ENCODE data around the gene TOM1L1.

Gene TOM1L1

GRCh38 chr17:54990118-54990517 is 89.5 kb downstream of the TOM1L1 start:
- H3K9ac ChIP-seq: no peak overlapping the region
- no peaks in the 10 kb centered on the region for H4K20me1 ChIP-seq
- H3K4me3 ChIP-seq: no peak overlapping the region
- H3K27me3 ChIP-seq: no peaks in the 10 kb centered on the region
- no peak for TF ChIP-seq Cebpa-rat (IDR thresholded peaks at IDR 0.05)
- H3K27ac ChIP-seq: no peak overlapping the region
- H3K4me2 ChIP-seq: no peak overlapping the region
- H3K9me3 ChIP-seq (replicated peaks in 1 of 11): no peaks in the 10 kb centered on the region
- H3K4me1 ChIP-seq: no peaks in the 10 kb centered on the region
- H3K36me3 ChIP-seq: peaks cover 0 to 29% (median 3%) of the 10 kb centered on the region in 11 experiments; a peak in 10 of 22 replicates

- Histone ChIP-seq H3K27me3 (no peaks in the 10 kb centered on the region), H3K36me3 (peaks cover 0 to 25% (median 9%) of the 10 kb centered on the region in 11 experiments; a peak in 13 of 22 replicates), H3K9ac (no peak overlapping the region), H4K20me1 (no peaks in the 10 kb centered on the region), H3K4me1 (no peaks in the 10 kb centered on the region), H3K4me2 (no peak overlapping the region), H3K27ac (no peak overlapping the region), H3K4me3 (no peak overlapping the region), H3K9me3 (replicated peaks in 1 of 11) (no peaks in the 10 kb centered on the region)
- no peak for TF ChIP-seq Cebpa-rat (IDR thresholded peaks at IDR 0.05)
These were observed 90.9 kb downstream of the TOM1L1 start for GRCh38 chr17:54991567-54991966.

- Histone ChIP-seq H3K36me3 (peaks cover 0 to 20% (median 8%) of the 10 kb centered on the region in 11 experiments; a peak in 9 of 22 replicates), H3K9ac (no peak overlapping the region), H3K27ac (no peak overlapping the region), H3K4me2 (no peak overlapping the region), H4K20me1 (no peaks in the 10 kb centered on the region), H3K4me1 (no peaks in the 10 kb centered on the region), H3K4me3 (no peak overlapping the region), H3K9me3 (replicated peaks in 1 of 11) (no peaks in the 10 kb centered on the region), H3K27me3 (no peaks in the 10 kb centered on the region)
- 0 out of 22 replicates have a peak, but pooled peaks of 1 of the 11 experiments have one; percentile 7 for TF ChIP-seq Cebpa-rat (IDR thresholded peaks at IDR 0.05)
These were observed 92.4 kb downstream of the TOM1L1 start for GRCh38 chr17:54992797-54993639.

- no peaks in the 10 kb centered on the region for H3K27me3 ChIP-seq
- no peak for TF ChIP-seq Cebpa-rat (IDR thresholded peaks at IDR 0.05)
- no peaks in the 10 kb centered on the region for H3K9me3 ChIP-seq (replicated peaks in 1 of 11)
- H4K20me1 ChIP-seq: no peaks in the 10 kb centered on the region
- H3K4me3 ChIP-seq: no peak overlapping the region
- no peak overlapping the region for H3K9ac ChIP-seq
- no peaks in the 10 kb centered on the region for H3K4me1 ChIP-seq
- H3K27ac ChIP-seq: no peak overlapping the region
- peaks cover 0 to 29% (median 8%) of the 10 kb centered on the region in 11 experiments; a peak in 14 of 22 replicates for H3K36me3 ChIP-seq
- no peak overlapping the region for H3K4me2 ChIP-seq
These were observed 95.8 kb downstream of the TOM1L1 start for GRCh38 chr17:54996441-54996840.

- Histone ChIP-seq H3K27ac (no peak overlapping the region), H3K4me2 (no peak overlapping the region), H3K27me3 (no peaks in the 10 kb centered on the region), H4K20me1 (no peaks in the 10 kb centered on the region), H3K9ac (no peak overlapping the region), H3K36me3 (peaks cover 0 to 28% (median 4%) of the 10 kb centered on the region in 11 experiments; a peak in 14 of 22 replicates), H3K4me1 (no peaks in the 10 kb centered on the region), H3K4me3 (no peak overlapping the region), H3K9me3 (replicated peaks in 1 of 11) (no peaks in the 10 kb centered on the region)
- TF ChIP-seq Cebpa-rat (IDR thresholded peaks at IDR 0.05): no peak
These were observed 101.8 kb downstream of the TOM1L1 start for GRCh38 chr17:55002458-55002857.

- no peaks in the 10 kb centered on the region for H3K27me3 ChIP-seq
These were observed 103.8 kb downstream of the TOM1L1 start for GRCh38 chr17:55004484-55004883.

GRCh38 chr17:55005520-55005919 is 104.9 kb downstream of the TOM1L1 start:
- Histone ChIP-seq H3K27ac (no peak overlapping the region), H3K4me2 (no peak overlapping the region), H3K9ac (no peak overlapping the region), H3K36me3 (peaks cover 0 to 17% (median 11%) of the 10 kb centered on the region in 11 experiments; a peak in 10 of 22 replicates), H3K27me3 (no peaks in the 10 kb centered on the region), H4K20me1 (no peaks in the 10 kb centered on the region), H3K4me1 (no peaks in the 10 kb centered on the region), H3K4me3 (no peak overlapping the region), H3K9me3 (replicated peaks in 1 of 11) (no peaks in the 10 kb centered on the region)
- no peak for TF ChIP-seq Cebpa-rat (IDR thresholded peaks at IDR 0.05)

More at GRCh38 chr17:55004484-55004883, 103.8 kb downstream of the TOM1L1 start:
- peaks cover 0 to 25% (median 13%) of the 10 kb centered on the region in 11 experiments; a peak in 15 of 22 replicates for H3K36me3 ChIP-seq
- H3K4me2 ChIP-seq: no peak overlapping the region
- no peak for TF ChIP-seq Cebpa-rat (IDR thresholded peaks at IDR 0.05)
- no peaks in the 10 kb centered on the region for H3K9me3 ChIP-seq (replicated peaks in 1 of 11)
- no peak overlapping the region for H3K4me3 ChIP-seq
- no peaks in the 10 kb centered on the region for H3K4me1 ChIP-seq
- no peak overlapping the region for H3K9ac ChIP-seq
- no peaks in the 10 kb centered on the region for H4K20me1 ChIP-seq
- no peak overlapping the region for H3K27ac ChIP-seq

Data from BLaER1 treated with 17β-estradiol and CSF1 and Interleukin-3, amounts not matched to agents 10 nM and 100 nM (cell line).